Measurements from ENCODE around the gene DOCK3. TPM values are rescaled to one million over a fixed set of nuclear protein-coding genes. Genes with fewer than 3 reads are reported as not detected.

DOCK3 gene
- total RNA-seq, 4 donors from 2014 or later, result 0.33 to 5.3 (median 0.50) TPM

DNA sequence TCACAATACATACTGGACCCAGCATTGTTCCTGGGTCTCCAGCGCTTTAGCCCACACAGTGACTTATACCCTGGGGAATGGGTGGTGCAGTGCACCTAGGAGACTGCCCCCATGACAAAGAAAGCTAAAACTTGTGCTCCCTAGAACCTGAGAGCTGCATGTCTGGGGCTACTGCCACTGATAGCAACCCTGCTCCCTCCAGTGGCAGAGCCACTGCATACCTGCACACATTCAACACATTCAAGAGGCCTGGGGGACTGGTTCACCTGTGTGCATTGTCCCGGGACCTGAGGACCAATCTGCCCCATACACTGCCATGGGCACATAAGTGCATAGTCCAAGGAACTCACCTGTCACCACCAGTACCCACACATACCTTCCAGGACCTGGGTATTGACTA is 407.6 kb downstream of the DOCK3 start:
- TF ChIP-seq, protein P1, sequence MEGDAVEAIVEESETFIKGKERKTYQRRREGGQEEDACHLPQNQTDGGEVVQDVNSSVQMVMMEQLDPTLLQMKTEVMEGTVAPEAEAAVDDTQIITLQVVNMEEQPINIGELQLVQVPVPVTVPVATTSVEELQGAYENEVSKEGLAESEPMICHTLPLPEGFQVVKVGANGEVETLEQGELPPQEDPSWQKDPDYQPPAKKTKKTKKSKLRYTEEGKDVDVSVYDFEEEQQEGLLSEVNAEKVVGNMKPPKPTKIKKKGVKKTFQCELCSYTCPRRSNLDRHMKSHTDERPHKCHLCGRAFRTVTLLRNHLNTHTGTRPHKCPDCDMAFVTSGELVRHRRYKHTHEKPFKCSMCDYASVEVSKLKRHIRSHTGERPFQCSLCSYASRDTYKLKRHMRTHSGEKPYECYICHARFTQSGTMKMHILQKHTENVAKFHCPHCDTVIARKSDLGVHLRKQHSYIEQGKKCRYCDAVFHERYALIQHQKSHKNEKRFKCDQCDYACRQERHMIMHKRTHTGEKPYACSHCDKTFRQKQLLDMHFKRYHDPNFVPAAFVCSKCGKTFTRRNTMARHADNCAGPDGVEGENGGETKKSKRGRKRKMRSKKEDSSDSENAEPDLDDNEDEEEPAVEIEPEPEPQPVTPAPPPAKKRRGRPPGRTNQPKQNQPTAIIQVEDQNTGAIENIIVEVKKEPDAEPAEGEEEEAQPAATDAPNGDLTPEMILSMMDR (IDR thresholded peaks at IDR 0.05; ENCODE audit: low read depth), result no peak

DNA sequence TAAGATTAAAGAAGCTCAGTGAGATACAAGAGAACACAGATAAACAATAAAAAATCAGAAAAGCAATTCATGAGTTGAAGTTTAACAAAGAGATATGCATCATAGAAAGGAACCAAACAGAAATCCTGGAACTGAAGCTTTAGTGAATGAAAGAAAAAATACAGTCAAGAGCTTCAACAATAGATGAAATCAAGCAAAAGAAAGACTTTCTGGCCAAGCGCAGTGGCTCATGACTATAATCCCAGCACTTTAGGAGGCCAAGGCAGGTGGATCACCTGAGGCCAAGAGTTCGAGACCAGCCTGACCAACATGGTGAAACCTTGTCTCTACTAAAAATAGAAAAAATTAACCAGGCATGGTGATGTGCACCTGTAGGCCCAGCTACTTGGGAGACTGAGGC is 408.8 kb downstream of the DOCK3 start:
- TF ChIP-seq, protein P1 (IDR thresholded peaks at IDR 0.05; ENCODE audit: low read depth), result no peak

DNA sequence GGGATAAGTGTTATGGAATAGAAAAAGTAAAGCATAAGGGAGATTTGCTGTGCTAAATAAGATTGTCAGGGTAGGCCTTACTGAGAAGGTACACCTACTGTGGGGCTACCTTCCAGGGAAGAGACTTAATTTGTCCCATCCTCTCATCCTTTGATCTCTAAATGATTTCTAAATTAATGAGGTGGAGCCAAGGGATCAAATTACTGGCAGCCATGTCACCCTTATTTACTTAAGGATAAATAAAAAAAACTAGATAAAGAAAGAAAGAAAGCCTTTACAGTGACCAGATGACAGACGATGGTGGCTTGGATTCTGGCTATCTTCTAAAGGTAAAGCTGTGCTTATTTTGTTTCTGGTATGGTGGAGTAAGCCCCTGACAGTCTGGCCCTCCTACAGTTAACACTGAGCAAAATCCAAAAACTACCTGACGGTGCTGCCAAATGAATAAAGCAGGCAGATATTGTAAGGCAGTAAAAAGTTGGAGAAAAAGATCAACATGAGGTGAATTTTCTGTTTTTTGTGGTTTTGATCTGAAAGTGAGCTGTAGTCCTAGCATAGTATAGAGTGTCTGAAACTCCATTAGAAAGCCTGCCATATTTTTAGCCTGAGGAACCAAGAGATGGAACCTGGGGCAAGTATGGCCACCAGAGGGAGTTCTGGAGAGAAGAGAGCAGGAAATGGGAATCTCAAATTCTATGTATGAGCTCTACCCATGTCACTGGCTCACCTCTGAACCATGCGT is 425.2 kb downstream of the DOCK3 start:
- TF ChIP-seq, protein P1 (IDR thresholded peaks at IDR 0.05; ENCODE audit: low read depth), result no peak

DNA sequence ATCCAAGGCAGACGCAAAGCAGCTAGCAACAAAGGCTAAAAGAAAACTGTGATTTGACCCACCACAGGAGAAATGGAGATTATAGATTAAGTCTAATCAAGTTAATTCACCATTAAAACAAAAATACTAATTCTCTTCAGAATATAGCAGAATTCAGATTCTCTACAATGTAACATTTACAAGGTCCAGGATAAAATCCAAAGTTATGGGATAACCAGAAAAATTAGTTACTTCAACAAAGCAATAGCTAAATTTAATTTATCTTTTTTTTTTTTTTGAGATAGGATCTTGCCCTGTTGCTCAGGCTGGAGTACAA is 425.8 kb downstream of the DOCK3 start:
- TF ChIP-seq, protein P1 (IDR thresholded peaks at IDR 0.05; ENCODE audit: low read depth), result no peak

DNA sequence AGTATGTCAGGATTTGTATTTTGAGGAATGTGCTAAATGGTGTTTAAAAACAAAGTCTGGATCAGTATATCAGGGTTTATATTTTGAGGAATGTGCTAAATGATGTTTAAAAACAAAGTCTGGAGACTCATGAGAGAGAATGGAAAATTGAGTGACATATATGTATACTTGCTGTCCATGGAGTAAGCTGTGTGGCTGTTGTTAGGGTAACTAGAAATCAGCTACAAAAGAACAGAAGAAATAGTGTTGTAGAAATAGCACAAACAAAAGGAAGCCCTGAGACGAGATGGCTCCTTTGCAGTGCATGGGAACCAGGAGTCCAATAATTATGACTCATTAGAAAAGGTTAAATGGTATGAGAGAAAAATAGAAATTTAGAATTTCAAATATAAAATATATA is 427.7 kb downstream of the DOCK3 start:
- TF ChIP-seq, protein P1 (IDR thresholded peaks at IDR 0.05; ENCODE audit: low read depth), result no peak

DNA sequence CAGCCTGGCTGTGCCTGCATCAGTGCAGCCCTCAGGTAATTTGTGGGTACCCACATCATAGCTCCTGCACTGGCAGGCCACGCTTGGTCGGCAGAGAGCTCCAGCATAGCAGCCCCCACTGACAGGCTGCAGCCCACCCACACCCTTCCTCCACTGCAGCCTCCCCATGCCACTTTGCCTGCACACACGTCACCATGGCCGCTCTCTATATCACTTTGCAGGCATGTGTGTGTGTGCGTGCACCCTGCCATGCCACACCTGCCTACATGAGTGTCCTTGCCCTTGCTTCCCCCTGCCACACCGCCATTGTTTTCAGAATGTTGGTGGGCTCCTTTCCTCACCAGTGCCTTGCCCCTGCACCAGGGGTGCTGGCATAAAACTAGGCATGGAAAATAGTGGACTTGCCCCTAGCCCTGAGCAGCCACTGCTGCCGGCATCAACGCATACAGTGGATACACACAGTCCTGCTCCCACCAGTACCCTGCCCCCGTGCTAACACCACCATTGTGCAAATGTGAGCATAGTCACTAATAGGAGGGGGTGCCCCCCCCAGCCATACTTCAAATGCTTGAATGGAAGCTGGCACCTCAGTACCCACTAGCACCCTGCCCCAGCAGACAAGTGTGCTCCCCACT is 431.6 kb downstream of the DOCK3 start:
- TF ChIP-seq, protein P1 (IDR thresholded peaks at IDR 0.05; ENCODE audit: low read depth), result no peak

DNA sequence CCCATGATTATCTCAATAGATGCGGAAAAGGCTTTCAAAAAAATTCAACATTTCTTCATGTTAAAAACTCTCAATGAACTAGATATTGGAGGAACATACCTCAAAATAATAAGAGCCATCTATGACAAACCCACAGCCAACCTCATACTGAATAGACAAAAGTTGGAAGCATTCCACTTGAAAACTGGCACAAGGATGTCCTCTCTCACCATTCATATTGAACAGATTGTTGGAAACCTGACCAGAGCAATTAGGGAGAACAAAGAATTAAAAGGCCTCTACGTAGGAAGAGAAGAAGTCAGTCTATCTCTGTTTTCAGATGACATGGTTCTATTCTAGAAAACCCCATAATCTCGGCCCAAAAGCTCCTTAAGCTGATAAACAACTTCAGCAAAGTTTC is 435.9 kb downstream of the DOCK3 start:
- TF ChIP-seq, protein P1 (IDR thresholded peaks at IDR 0.05; ENCODE audit: low read depth), result no peak

Measured in subcutaneous adipose tissue (tissue), 4 donors.